Pancreas (tissue), 10 donors: ENCODE measurements around the gene LRMDA. TPM values are rescaled to one million over a fixed set of nuclear protein-coding genes. Genes with fewer than 3 reads are reported as not detected.

ENCODE experiments used
- ATAC-seq, 4 donors: fragments of 200-7000 bp; cut with Tn5 transposase; one replicate each; pipeline versions ENCODE4 v1.8.0 to v1.9.1; 2020; ENCODE audit warnings: mild to moderate bottlenecking in 4 of 4, moderate library complexity in 4 of 4
- DNase-seq, 6 donors: peaks; one replicate each; pipeline ENCODE4 v3.0.0-alpha.2; 2020
- FAIRE-seq: peaks from 2 replicates; lab custom pipeline; 2012; peaks lifted over from hg19 to GRCh38; lab: Jason Lieb, UNC
- H3K27ac ChIP-seq, 4 donors: fragments of 200-600 bp; sonication (generic); 1 replicate in 3 of 4; 2 replicates in 1 of 4; pipeline versions ENCODE4 v1.5.0 to v1.8.0; 2020
- H3K27me3 ChIP-seq, 4 donors: fragments of 200-600 bp; one replicate each; pipeline ENCODE4 v1.8.0; 2021
- H3K36me3 ChIP-seq, 3 donors: fragments of 200-600 bp; sonication (generic) in 1 of 3; one replicate each; pipeline versions ENCODE4 v1.5.0 to v1.8.0; 2020 to 2021
- H3K4me1 ChIP-seq, 3 donors: fragments of 200-600 bp; one replicate each; pipeline ENCODE4 v1.8.0; 2021
- H3K4me3 ChIP-seq, 4 donors: fragments of 200-600 bp; sonication (generic) in 2 of 4; one replicate each; pipeline versions ENCODE4 v1.5.0 to v1.8.0; 2020 to 2021
- H3K9me3 ChIP-seq, 4 donors: fragments of 200-600 bp; one replicate each; pipeline ENCODE4 v1.8.0; 2021
- WGBS, 2 donors: extraction: QIAGEN DNeasy Blood & Tissue Kit; methylation state at CpG; one replicate each; pipeline ENCODE4 v1.1.7; 2013; 5-methylcytosine and 5-hydroxymethylcytosine counted together
- intact Hi-C, 3 donors: fragments of 100-400 bp; cut with DNase I; formaldehyde crosslinking; loops; one replicate each; pipeline versions ENCODE4 v1.11.1 to v1.14.2; 2022
- polyA plus RNA-seq, 2 donors: library from polyadenylated mRNA; stranded (reverse); fragments of 200-250 nt; gene quantifications; one replicate each; pipeline ENCODE4 v1.2.3, GENCODE V29; 2013
- total RNA-seq, 6 donors: library from RNA; stranded (reverse); fragmentation: NEBNext Ultra II Directional in 4 of 6; extraction: Animal tissue kit (Norgen Biotek cat#: 25700) in 4 of 6; gene quantifications; one replicate each; pipeline versions ENCODE4 v1.2.1 to v1.2.4, GENCODE V29; 2021 to 2023
- TF ChIP-seq, protein P1 (sequence below), 4 donors: fragments of 200-600 bp; sonication (generic) in 3 of 4; IDR thresholded peaks; one replicate each; pipeline versions ENCODE4 v1.5.0 to v1.8.0; 2021; ENCODE audit warnings: antibody characterized with exemption in 4 of 4
- donor health status: healthy with polysubstance abuse.
- donor health status: DM: no; HTN: no; CAD: no; lungs with moderate emphysema.
- donor health status: DM: no; HTN: no; CAD: no.
- donor health status: control.
- donor health status: control.
- donor health status: Bipolar disorder and iron deficiency.
- donor health status: DM: yes; HTN: yes; CAD: no.
- donor health status: DM: no; HTN: no; CAD: no.
- donor health status: DM: no; HTN: no; CAD: no.
- donor health status: DM: yes; HTN: yes; CAD: no.

The LRMDA gene
- total and polyA plus RNA-seq, 8 donors: 4.6 to 21.2 (median 13.4) TPM

DNA sequence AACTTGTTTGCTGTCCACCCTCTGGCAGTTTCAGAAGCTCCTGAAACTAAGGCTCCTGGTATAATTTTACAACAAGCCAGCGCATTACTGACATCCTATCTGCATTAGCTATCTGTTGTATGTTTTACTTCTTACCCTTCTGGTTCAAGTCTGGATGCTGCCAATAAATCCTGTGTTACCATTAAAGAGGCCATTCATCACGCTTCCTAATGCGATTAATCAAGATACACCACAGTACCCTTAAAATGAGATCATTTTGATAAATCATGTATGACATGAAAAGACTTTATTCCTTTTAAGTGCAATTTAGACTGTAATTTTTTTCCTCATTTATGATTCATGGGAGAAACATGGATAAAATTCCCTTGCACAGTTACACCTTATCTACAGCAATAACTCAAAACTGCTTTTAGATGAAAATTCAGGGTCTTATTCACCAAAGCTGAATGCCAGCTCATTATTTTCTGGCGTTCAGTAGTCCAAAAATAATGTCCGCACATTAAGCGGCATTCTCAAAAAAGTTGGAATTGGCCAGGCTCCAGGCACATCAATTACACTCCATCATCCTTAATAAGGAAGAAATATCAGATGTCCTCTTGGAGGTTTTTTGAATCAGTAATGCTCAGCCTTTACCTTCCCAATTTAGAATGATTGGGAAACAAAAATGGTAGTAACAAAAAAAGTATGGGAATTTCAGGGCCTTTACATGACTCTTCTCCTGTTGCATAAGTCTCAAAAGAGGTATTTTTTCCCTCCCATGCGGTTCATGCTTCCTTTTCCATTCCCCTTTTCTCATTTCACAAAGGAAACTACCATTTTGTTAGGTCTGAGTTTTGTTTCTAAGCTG lies 878.5 kb downstream of the LRMDA start:
- no peak overlapping the region for H3K4me3 ChIP-seq
- intact Hi-C loops: loop anchor here in 2 of 3 donors (10.0 kb wide), 1 partner anchor 915 kb away; no protein-coding TSS in a partner anchor
- no peaks in the 10 kb centered on the region for H3K27me3 ChIP-seq
- WGBS, 2 donors: 72 to 73% methylated on average over 7 of the region's 7 CpGs
- no peaks in the 10 kb centered on the region for H3K9me3 ChIP-seq
- no peaks in the 10 kb centered on the region for H3K36me3 ChIP-seq
- TF ChIP-seq, protein P1, sequence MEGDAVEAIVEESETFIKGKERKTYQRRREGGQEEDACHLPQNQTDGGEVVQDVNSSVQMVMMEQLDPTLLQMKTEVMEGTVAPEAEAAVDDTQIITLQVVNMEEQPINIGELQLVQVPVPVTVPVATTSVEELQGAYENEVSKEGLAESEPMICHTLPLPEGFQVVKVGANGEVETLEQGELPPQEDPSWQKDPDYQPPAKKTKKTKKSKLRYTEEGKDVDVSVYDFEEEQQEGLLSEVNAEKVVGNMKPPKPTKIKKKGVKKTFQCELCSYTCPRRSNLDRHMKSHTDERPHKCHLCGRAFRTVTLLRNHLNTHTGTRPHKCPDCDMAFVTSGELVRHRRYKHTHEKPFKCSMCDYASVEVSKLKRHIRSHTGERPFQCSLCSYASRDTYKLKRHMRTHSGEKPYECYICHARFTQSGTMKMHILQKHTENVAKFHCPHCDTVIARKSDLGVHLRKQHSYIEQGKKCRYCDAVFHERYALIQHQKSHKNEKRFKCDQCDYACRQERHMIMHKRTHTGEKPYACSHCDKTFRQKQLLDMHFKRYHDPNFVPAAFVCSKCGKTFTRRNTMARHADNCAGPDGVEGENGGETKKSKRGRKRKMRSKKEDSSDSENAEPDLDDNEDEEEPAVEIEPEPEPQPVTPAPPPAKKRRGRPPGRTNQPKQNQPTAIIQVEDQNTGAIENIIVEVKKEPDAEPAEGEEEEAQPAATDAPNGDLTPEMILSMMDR (IDR thresholded peaks at IDR 0.05): no peak
- DNase-seq: no peak
- no peak overlapping the region for H3K27ac ChIP-seq
- peaks cover 10 to 22% (median 17%) of the 10 kb centered on the region in 3 donors for H3K4me1 ChIP-seq
- no peak for ATAC-seq
- no peak for FAIRE-seq

DNA sequence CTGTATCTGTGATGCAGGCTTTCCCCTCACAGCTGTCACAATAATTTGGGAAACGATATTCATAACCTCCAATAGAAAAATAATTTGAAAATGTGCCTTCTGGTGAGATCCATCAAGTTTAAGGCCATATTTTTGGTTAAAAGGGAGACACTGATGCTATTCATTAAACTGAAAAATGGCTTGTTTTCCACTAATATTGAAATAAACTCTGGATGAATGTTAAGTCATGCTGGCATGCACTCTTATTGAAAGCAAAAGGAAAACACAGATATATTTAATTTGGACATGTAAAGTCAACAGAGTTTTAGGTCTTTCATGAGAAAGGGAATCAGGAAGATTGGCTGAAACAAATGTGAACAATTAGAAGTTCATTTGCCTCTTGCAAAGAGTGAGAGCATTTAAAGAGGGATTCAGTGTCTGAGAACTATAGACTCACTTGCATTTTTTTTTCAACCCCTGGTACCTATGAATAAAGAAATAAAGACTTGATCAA lies 879.2 kb downstream of the LRMDA start:
- intact Hi-C loops: loop anchor here in 1 of 3 donors (10.0 kb wide), 1 partner anchor 916 kb away; no protein-coding TSS in a partner anchor
- TF ChIP-seq, protein P1 (IDR thresholded peaks at IDR 0.05): no peak
- Histone ChIP-seq H3K27me3 (no peaks in the 10 kb centered on the region), H3K4me3 (no peak overlapping the region), H3K27ac (no peak overlapping the region), H3K4me1 (peaks cover 7 to 16% (median 14%) of the 10 kb centered on the region in 3 donors), H3K9me3 (no peaks in the 10 kb centered on the region), H3K36me3 (no peaks in the 10 kb centered on the region)
- FAIRE-seq: no peak
- no peak for ATAC-seq
- DNase-seq: no peak
- 83 to 95% methylated on average over 1 of the region's 1 CpG for WGBS, 2 donors

DNA sequence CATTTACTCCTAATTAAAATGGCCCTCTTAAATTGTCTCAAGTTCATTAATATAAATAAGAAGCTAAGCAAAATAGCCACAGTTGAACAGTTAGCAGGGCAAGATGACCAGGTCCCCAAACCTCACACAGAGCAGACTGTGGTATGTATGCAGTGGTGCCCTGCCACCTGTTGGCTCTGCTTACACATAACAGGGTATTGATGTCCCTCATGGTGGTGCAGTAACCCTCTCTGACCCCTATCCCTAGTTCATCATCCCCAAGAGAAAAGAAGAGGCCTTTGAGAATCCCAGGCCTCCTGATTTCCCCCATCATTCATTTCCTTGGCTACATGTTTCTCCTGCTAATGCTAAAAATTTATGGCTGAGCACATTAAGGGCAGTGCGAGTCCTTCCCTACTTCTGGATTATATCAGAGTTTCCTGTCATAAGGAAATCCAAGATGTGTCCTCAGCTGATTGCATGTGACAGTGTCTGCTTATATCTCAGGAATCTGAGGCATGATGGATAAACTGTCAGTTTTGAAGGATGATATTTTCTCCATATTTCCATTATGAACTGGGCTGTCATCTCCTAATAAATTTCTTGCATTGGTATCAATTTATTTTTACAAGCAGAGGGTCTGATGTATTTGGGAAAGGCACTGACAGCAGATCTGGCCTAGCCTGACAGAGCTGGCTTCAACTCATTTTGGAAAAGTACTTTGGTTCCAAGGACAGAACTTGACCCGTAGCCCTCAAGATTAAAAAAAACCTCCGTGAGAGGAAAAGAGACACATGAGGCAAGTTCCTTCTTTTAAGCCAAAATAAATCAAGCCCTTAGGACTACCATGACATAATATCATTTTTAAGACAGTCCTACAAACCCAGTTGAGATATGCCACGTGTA lies 880.6 kb downstream of the LRMDA start:
- ATAC-seq (peak; percentile 72 to 96 (median 90)), DNase-seq (peak in 3 of 6 donors; percentile 20 to 36 (median 31)), FAIRE-seq (no peak)
- TF ChIP-seq, protein P1 (IDR thresholded peaks at IDR 0.05): peak in 1 of 4 donors; percentile 30
- no peaks in the 10 kb centered on the region for H3K27me3 ChIP-seq
- WGBS, 2 donors: 64 to 77% methylated on average over 4 of the region's 4 CpGs
- no peak overlapping the region for H3K27ac ChIP-seq
- no peak overlapping the region for H3K4me3 ChIP-seq
- intact Hi-C loops: loop anchor here in 1 of 3 donors (10.0 kb wide), 1 partner anchor 917 kb away; no protein-coding TSS in a partner anchor
- H3K4me1 ChIP-seq: peaks cover 0 to 4% (median 0%) of the 10 kb centered on the region in 3 donors
- H3K9me3 ChIP-seq: no peaks in the 10 kb centered on the region
- H3K36me3 ChIP-seq: no peaks in the 10 kb centered on the region

DNA sequence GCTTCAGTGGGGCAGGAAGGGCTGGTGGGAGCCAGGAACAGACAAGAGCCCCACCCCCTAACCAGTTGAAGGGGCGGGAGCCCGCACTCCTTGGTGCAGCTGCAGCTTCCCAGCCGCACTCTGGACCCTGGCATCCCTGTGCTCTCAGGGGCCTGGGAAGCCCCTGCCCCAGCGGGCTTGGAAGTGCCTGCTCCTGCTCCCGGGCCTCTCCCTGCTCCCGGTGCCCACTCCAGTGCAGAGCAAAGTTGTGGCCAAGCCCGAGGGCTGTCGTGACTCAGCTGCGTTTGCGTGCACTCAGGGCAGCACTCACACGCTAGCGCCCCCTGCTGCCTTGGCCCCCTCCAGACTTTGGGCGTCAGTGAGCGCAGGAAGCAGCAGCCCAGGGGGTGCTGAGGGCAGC lies 883.8 kb downstream of the LRMDA start:
- Histone ChIP-seq H3K9me3 (no peaks in the 10 kb centered on the region), H3K4me1 (peaks cover 0 to 4% (median 0%) of the 10 kb centered on the region in 3 donors), H3K27ac (no peak overlapping the region), H3K27me3 (no peaks in the 10 kb centered on the region), H3K4me3 (no peak overlapping the region), H3K36me3 (no peaks in the 10 kb centered on the region)
- DNase-seq (peak in 1 of 6 donors; percentile 54), ATAC-seq (no peak), FAIRE-seq (no peak)
- intact Hi-C loops: loop anchor here in 1 of 3 donors (10.0 kb wide), 1 partner anchor 920 kb away; no protein-coding TSS in a partner anchor
- WGBS, 2 donors: 92 to 94% methylated on average over 14 of the region's 14 CpGs
- TF ChIP-seq, protein P1 (IDR thresholded peaks at IDR 0.05): no peak
